Measurements from ENCODE around the gene MCU. TPM values are rescaled to one million over a fixed set of nuclear protein-coding genes. Genes with fewer than 3 reads are reported as not detected.

The MCU gene
- total RNA-seq, 1 experiment from 2014 or later, result 26.8 TPM

DNA sequence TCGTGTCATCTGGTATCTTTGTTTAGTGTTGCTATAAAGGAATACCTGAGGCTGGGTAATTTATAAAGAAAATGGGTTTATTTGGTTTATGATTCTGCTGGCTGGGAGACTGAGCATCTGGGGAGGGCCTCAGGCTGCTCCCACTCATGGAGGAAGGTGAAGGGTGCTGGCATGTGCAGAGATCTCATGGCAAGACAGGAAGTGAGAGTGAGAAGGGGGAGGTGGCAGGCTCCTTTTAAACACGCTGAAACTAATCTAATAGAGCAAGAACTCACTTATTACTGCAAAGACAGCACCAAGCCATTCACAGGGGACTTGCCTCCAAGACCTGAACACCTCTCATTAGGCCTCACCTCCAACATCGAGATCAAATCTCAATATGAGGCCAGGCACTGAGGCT, 212.9 kb downstream of the MCU start (continued):
- no peak for TF ChIP-seq POLR2A (IDR thresholded peaks at IDR 0.05; ENCODE audit: borderline replicate concordance, extremely low read depth, insufficient read depth, insufficient read length)
- TF ChIP-seq JUND (IDR thresholded peaks at IDR 0.05), result no peak
- no peak for TF ChIP-seq YY1 (IDR thresholded peaks at IDR 0.05; ENCODE audit: extremely low read depth, insufficient replicate concordance, low read depth, low read length)

DNA sequence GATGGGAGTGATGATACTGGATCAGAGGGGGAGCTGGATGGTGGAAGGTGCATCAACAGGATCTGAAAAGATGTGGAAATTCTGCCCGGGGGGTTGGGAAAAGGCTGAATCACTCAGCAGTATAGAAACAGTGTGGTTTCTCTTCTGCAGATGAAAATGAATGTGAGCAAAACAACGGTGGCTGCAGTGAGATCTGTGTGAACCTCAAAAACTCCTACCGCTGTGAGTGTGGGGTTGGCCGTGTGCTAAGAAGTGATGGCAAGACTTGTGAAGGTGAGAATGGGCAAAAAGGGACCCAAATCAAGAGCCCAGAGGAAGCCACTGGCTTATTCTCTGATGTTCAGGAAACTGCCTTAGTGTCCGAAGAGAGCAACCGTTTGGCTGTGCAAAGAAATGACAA, 214.5 kb downstream of the MCU start:
- RAD21 ChIA-PET (ENCODE audit: low non-redundant PET in 1 of 2, low total read pairs in 2 of 2, uncharacterized antibody in 2 of 2, unreplicated experiment in 2 of 2), result no interaction called here
- H3K36me3 ChIP-seq (ENCODE audit: control insufficient read depth in 1 of 2, insufficient read depth in 2 of 2, low read length in 2 of 2), result no peaks in the 10 kb centered on the region
- intact Hi-C loops (cut with micrococcal nuclease), result no loop called here
- no peak overlapping the region for H3K9ac ChIP-seq (ENCODE audit: low read length)
- no peaks in the 10 kb centered on the region for H3K79me2 ChIP-seq (ENCODE audit: insufficient read depth, low read length)
- no peaks in the 10 kb centered on the region for H3K9me3 ChIP-seq (ENCODE audit: control insufficient read depth in 1 of 2, insufficient read depth in 1 of 2, low read depth in 1 of 2, low read length in 2 of 2)
- no peaks in the 10 kb centered on the region for H4K20me1 ChIP-seq (ENCODE audit: insufficient read depth)
- BruUV-seq (replicated peaks), result no TSS peak
- H3K27me3 ChIP-seq (ENCODE audit: insufficient read depth, low read length), result no peaks in the 10 kb centered on the region
- no peak overlapping the region for H3K4me2 ChIP-seq (ENCODE audit: low read length)
- H3K9me2 ChIP-seq (ENCODE audit: insufficient read depth), result no peaks in the 10 kb centered on the region
- POLR2A ChIA-PET, result no interaction called here
- TF ChIP-seq RAD21 (IDR thresholded peaks at IDR 0.05; ENCODE audit: low read depth), result no peak
- TF ChIP-seq ZNF274 (IDR thresholded peaks at IDR 0.05; ENCODE audit: low read depth, low read length), result no peak
- TF ChIP-seq, protein P1, sequence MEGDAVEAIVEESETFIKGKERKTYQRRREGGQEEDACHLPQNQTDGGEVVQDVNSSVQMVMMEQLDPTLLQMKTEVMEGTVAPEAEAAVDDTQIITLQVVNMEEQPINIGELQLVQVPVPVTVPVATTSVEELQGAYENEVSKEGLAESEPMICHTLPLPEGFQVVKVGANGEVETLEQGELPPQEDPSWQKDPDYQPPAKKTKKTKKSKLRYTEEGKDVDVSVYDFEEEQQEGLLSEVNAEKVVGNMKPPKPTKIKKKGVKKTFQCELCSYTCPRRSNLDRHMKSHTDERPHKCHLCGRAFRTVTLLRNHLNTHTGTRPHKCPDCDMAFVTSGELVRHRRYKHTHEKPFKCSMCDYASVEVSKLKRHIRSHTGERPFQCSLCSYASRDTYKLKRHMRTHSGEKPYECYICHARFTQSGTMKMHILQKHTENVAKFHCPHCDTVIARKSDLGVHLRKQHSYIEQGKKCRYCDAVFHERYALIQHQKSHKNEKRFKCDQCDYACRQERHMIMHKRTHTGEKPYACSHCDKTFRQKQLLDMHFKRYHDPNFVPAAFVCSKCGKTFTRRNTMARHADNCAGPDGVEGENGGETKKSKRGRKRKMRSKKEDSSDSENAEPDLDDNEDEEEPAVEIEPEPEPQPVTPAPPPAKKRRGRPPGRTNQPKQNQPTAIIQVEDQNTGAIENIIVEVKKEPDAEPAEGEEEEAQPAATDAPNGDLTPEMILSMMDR (IDR thresholded peaks at IDR 0.05 in 2 of 3, conservative IDR thresholded peaks at IDR 0.05 in 1 of 3; ENCODE audit: borderline replicate concordance in 1 of 3, insufficient read depth in 1 of 3, low read depth in 2 of 3, low read length in 2 of 3), result no peak
- TF ChIP-seq SP1 (IDR thresholded peaks at IDR 0.05; ENCODE audit: low read depth), result no peak
- TF ChIP-seq EZH2phosphoT487 (IDR thresholded peaks at IDR 0.05; ENCODE audit: borderline replicate concordance), result no peak
- TF ChIP-seq ZFX (IDR thresholded peaks at IDR 0.05), result no peak
- TF ChIP-seq SRF (IDR thresholded peaks at IDR 0.05; ENCODE audit: low read depth), result no peak
- no peak for TF ChIP-seq CEBPB (IDR thresholded peaks at IDR 0.05; ENCODE audit: low read depth)
- no peak for TF ChIP-seq POLR2A (IDR thresholded peaks at IDR 0.05; ENCODE audit: borderline replicate concordance, extremely low read depth, insufficient read depth, insufficient read length)
- TF ChIP-seq TCF7L2 (IDR thresholded peaks at IDR 0.05; ENCODE audit: borderline replicate concordance, extremely low read depth, insufficient read depth, insufficient read length), result no peak
- H2AFZ ChIP-seq (ENCODE audit: low read depth, low read length, poor library complexity, severe bottlenecking), result no peak overlapping the region
- no peak overlapping the region for H3K27ac ChIP-seq (ENCODE audit: low read depth, low read length)
- CTCF ChIA-PET, result no interaction called here
- no peak for DNase-seq (ENCODE audit: low read depth, low spot score)
- H3K4me3 ChIP-seq (replicated peaks in 1 of 2; ENCODE audit: low read depth in 1 of 2, low read length in 2 of 2), result no peak overlapping the region
- no peaks in the 10 kb centered on the region for H3K4me1 ChIP-seq (ENCODE audit: control insufficient read depth in 1 of 2, insufficient read depth in 2 of 2, low read length in 2 of 2)
- ATAC-seq, result no peak

All from HCT116 (cell line).